Spleen (tissue), 11 donors: ENCODE data around the gene CDKL2. TPM values are rescaled to one million over a fixed set of nuclear protein-coding genes. Genes with fewer than 3 reads are reported as not detected.

Source experiments
- DNase-seq: peaks from one replicate; pipeline ENCODE4 v3.0.0-alpha.2; 2020
- H3K27ac ChIP-seq, 8 donors: fragments of 200-600 bp; sonication (generic) in 7 of 8; 1 replicate in 4 of 8; 2 replicates in 4 of 8; pipeline versions ENCODE4 v1.5.0 to v1.8.0; 2016 to 2021; ENCODE audit warnings: inconsistent platforms in 4 of 8, mild to moderate bottlenecking in 4 of 8, moderate library complexity in 1 of 8
- H3K27me3 ChIP-seq, 7 donors: fragments of 200-600 bp; sonication (generic) in 6 of 7; replicated peaks in 1 of 7; 1 replicate in 4 of 7; 2 replicates in 3 of 7; pipeline versions ENCODE4 v1.5.0 to v1.8.0; 2016 to 2021; ENCODE audit warnings: inconsistent platforms in 3 of 7, mild to moderate bottlenecking in 1 of 7
- H3K36me3 ChIP-seq, 6 donors: fragments of 200-600 bp; sonication (generic) in 5 of 6; 1 replicate in 4 of 6; 2 replicates in 2 of 6; pipeline versions ENCODE4 v1.5.0 to v1.8.0; 2016 to 2021; ENCODE audit warnings: inconsistent platforms in 2 of 6
- H3K4me1 ChIP-seq, 6 donors: fragments of 200-600 bp; sonication (generic) in 5 of 6; 1 replicate in 3 of 6; 2 replicates in 3 of 6; pipeline versions ENCODE4 v1.5.0 to v1.8.0; 2016 to 2021; ENCODE audit warnings: inconsistent platforms in 3 of 6
- H3K4me3 ChIP-seq, 8 donors: fragments of 200-600 bp; sonication (generic) in 7 of 8; 1 replicate in 4 of 8; 2 replicates in 4 of 8; pipeline versions ENCODE4 v1.5.0 to v1.8.0; 2016 to 2021; ENCODE audit warnings: inconsistent platforms in 4 of 8, mild to moderate bottlenecking in 4 of 8, moderate library complexity in 2 of 8
- H3K9me3 ChIP-seq, 8 donors: fragments of 200-600 bp; sonication (generic) in 7 of 8; 1 replicate in 4 of 8; 2 replicates in 4 of 8; pipeline versions ENCODE4 v1.5.0 to v1.8.0; 2016 to 2021; ENCODE audit warnings: inconsistent platforms in 4 of 8
- CTCF ChIP-seq, 11 experiments: fragments of 200-600 bp in 7 of 11; fragments of 450-650 bp in 4 of 11; sonication (generic) in 4 of 11; IDR thresholded peaks in 8 of 11; conservative IDR thresholded peaks in 3 of 11; 1 replicate in 7 of 11; 2 replicates in 4 of 11; pipeline versions ENCODE4 v1.4.0 to v1.8.0; 2016 to 2021; ENCODE audit warnings: antibody characterized with exemption in 11 of 11, inconsistent platforms in 4 of 11, mild to moderate bottlenecking in 1 of 11
- POLR2A ChIP-seq, 3 donors: fragments of 450-650 bp; IDR thresholded peaks; one replicate each; pipeline ENCODE4 v1.5.1; 2017; ENCODE audit warnings: antibody characterized with exemption in 3 of 3, mild to moderate bottlenecking in 1 of 3
- POLR2AphosphoS5 ChIP-seq, 3 donors: sonication (generic); formaldehyde crosslinking; IDR thresholded peaks; one replicate each; pipeline ENCODE4 v1.5.1; 2017; ENCODE audit warnings: antibody characterized with exemption in 3 of 3
- WGBS, 5 donors: extraction: QIAGEN DNeasy Blood & Tissue Kit in 3 of 5; methylation state at CpG; one replicate each; pipeline versions ENCODE4 v1.1.5 to v1.1.7; 2013 to 2018; 5-methylcytosine and 5-hydroxymethylcytosine counted together
- intact Hi-C: fragments of 100-400 bp; cut with DNase I; formaldehyde crosslinking; loops from one replicate; pipeline ENCODE4 v1.15.0; 2023; ENCODE audit warnings: low total_unique reads
- polyA plus RNA-seq, 3 donors: library from polyadenylated mRNA; stranded (reverse); fragments of 200-250 nt; gene quantifications; one replicate each; pipeline ENCODE4 v1.2.1, GENCODE V29; 2013
- total RNA-seq, 7 donors: library from RNA; depleted of rRNA in 3 of 7; stranded (reverse); fragments of >200 nt in 3 of 7; fragmentation: NEBNext Ultra II Directional in 4 of 7; extraction: Animal tissue kit (Norgen Biotek cat#: 25700) in 4 of 7; gene quantifications; one replicate each; pipeline versions ENCODE4 v1.1.0 to v1.2.1, GENCODE V29; 2016 to 2021
- donor health status: healthy with polysubstance abuse.
- donor health status: DM: no; HTN: no; CAD: no; lungs with moderate emphysema.
- donor health status: DM: no; HTN: no; CAD: no.
- donor health status: Bipolar disorder and iron deficiency.
- donor health status: healthy.
- donor health status: DM: no; HTN: no; CAD: no.
- donor health status: DM: yes; HTN: yes; CAD: no.

CDKL2 gene
- total and polyA plus RNA-seq, 10 donors: 0.03 to 0.40 (median 0.27) TPM; not detected in 3

- peaks cover 16 to 71% (median 36%) of the 10 kb centered on the region in 6 donors for H3K4me1 ChIP-seq
- H3K9me3 ChIP-seq: no peaks in the 10 kb centered on the region
- WGBS, 5 donors: 94 to 100% (median 94%) methylated on average over 2 of the region's 2 CpGs
- no peak for TF ChIP-seq CTCF (IDR thresholded peaks at IDR 0.05 in 8 of 11, conservative IDR thresholded peaks at IDR 0.05 in 3 of 11)
- TF ChIP-seq POLR2AphosphoS5 (IDR thresholded peaks at IDR 0.05): no peak
- no peak for TF ChIP-seq POLR2A (IDR thresholded peaks at IDR 0.05)
- no peak overlapping the region for H3K4me3 ChIP-seq
- peaks cover 0 to 59% (median 35%) of the 10 kb centered on the region in 6 donors for H3K36me3 ChIP-seq
- H3K27me3 ChIP-seq: no peaks in the 10 kb centered on the region
- intact Hi-C loops: no loop called here
- DNase-seq: no peak
- no peak overlapping the region for H3K27ac ChIP-seq
Observed at GRCh38 chr4:75662626-75663025, 32.3 kb upstream of the CDKL2 start.

GRCh38 chr4:75660491-75660890 is 30.2 kb upstream of the CDKL2 start:
- H3K27ac ChIP-seq: no peak overlapping the region
- DNase-seq: no peak
- H3K9me3 ChIP-seq: no peaks in the 10 kb centered on the region
- H3K4me3 ChIP-seq: no peak overlapping the region
- peaks cover 0 to 81% (median 43%) of the 10 kb centered on the region in 6 donors for H3K36me3 ChIP-seq
- H3K27me3 ChIP-seq: no peaks in the 10 kb centered on the region
- intact Hi-C loops: no loop called here
- 85 to 93% (median 91%) methylated on average over 2 of the region's 2 CpGs for WGBS, 5 donors
- TF ChIP-seq POLR2AphosphoS5 (IDR thresholded peaks at IDR 0.05) (no peak), CTCF (IDR thresholded peaks at IDR 0.05 in 8 of 11, conservative IDR thresholded peaks at IDR 0.05 in 3 of 11) (no peak), POLR2A (IDR thresholded peaks at IDR 0.05) (no peak)
- H3K4me1 ChIP-seq: peaks cover 0 to 70% (median 18%) of the 10 kb centered on the region in 6 donors

- H3K27me3 ChIP-seq: no peaks in the 10 kb centered on the region
Observed at GRCh38 chr4:75659512-75660031, 29.2 kb upstream of the CDKL2 start.

More at GRCh38 chr4:75659512-75660031, 29.2 kb upstream of the CDKL2 start:
- Histone ChIP-seq H3K9me3 (no peaks in the 10 kb centered on the region), H3K4me1 (peaks cover 0 to 69% (median 11%) of the 10 kb centered on the region in 6 donors), H3K4me3 (no peak overlapping the region), H3K36me3 (peaks cover 0 to 90% (median 52%) of the 10 kb centered on the region in 6 donors), H3K27ac (no peak overlapping the region)
- TF ChIP-seq POLR2A (IDR thresholded peaks at IDR 0.05) (no peak), CTCF (IDR thresholded peaks at IDR 0.05 in 8 of 11, conservative IDR thresholded peaks at IDR 0.05 in 3 of 11) (no peak), POLR2AphosphoS5 (IDR thresholded peaks at IDR 0.05) (no peak)
- intact Hi-C loops: no loop called here
- DNase-seq: no peak
- 82 to 92% (median 88%) methylated on average over 1 of the region's 1 CpG for WGBS, 5 donors
